Suprapubic skin (tissue), 4 donors: ENCODE results near the gene PARVA.

Experiments
- POLR2A ChIP-seq, 2 donors: fragments of 450-650 bp; IDR thresholded peaks; one replicate each; pipeline ENCODE4 v1.6.1; 2017; ENCODE audit warnings: antibody characterized with exemption in 2 of 2, mild to moderate bottlenecking in 2 of 2, moderate library complexity in 2 of 2
- POLR2AphosphoS5 ChIP-seq, 3 donors: sonication (generic); formaldehyde crosslinking; IDR thresholded peaks; one replicate each; pipeline ENCODE4 v1.6.1; 2017; ENCODE audit warnings: antibody characterized with exemption in 3 of 3
- TF ChIP-seq, protein P1 (sequence below), 2 donors: fragments of 200-600 bp in 1 of 2; fragments of 450-650 bp in 1 of 2; sonication (generic) in 1 of 2; IDR thresholded peaks; one replicate each; pipeline ENCODE4 v1.5.1; 2016 to 2019; ENCODE audit warnings: antibody characterized with exemption in 2 of 2, mild to moderate bottlenecking in 1 of 2, moderate library complexity in 1 of 2

DNA sequence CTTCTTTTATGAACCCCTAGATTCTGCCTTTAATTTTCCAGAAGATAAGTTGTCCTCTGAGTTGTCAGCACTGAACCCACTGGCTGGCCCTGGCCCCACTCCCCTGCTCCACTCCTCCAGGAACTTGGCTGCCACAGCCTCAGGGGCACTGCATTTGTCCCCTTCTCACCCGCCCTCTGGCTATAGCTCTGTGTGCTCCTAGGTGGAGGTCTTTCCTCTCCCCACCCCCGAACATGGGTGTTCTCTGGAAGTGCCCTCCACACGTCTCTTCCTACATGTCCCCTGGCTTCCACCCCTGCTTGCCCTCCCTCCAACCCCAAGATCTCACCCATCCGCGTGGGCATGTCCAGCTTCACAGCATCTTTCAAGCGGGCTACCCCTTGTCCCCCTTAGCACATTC, 159.2 kb downstream of the PARVA start:
- TF ChIP-seq POLR2A (IDR thresholded peaks at IDR 0.05), result no peak
- TF ChIP-seq, protein P1, sequence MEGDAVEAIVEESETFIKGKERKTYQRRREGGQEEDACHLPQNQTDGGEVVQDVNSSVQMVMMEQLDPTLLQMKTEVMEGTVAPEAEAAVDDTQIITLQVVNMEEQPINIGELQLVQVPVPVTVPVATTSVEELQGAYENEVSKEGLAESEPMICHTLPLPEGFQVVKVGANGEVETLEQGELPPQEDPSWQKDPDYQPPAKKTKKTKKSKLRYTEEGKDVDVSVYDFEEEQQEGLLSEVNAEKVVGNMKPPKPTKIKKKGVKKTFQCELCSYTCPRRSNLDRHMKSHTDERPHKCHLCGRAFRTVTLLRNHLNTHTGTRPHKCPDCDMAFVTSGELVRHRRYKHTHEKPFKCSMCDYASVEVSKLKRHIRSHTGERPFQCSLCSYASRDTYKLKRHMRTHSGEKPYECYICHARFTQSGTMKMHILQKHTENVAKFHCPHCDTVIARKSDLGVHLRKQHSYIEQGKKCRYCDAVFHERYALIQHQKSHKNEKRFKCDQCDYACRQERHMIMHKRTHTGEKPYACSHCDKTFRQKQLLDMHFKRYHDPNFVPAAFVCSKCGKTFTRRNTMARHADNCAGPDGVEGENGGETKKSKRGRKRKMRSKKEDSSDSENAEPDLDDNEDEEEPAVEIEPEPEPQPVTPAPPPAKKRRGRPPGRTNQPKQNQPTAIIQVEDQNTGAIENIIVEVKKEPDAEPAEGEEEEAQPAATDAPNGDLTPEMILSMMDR (IDR thresholded peaks at IDR 0.05), result no peak
- TF ChIP-seq POLR2AphosphoS5 (IDR thresholded peaks at IDR 0.05), result no peak
